ENCODE data around the gene OR10H5. TPM values are rescaled to one million over a fixed set of nuclear protein-coding genes. Genes with fewer than 3 reads are reported as not detected.

Gene OR10H5
- total and polyA plus RNA-seq, 2 donors (not counting 1 experiment from before 2014, with no cell fraction given): not detected

- no peak overlapping the region for H3K4me2 ChIP-seq (replicated peaks; ENCODE audit: low read depth, low read length, poor library complexity, severe bottlenecking)
- no peaks in the 10 kb centered on the region for H3K79me2 ChIP-seq (ENCODE audit: control insufficient read depth, insufficient read depth, low read length)
- H3K36me3 ChIP-seq (replicated peaks in 1 of 2; ENCODE audit: control extremely low read depth in 1 of 2, control insufficient read depth in 1 of 2, extremely low read depth in 1 of 2, insufficient read depth in 2 of 2, low read length in 1 of 2): no peaks in the 10 kb centered on the region
- no peak for DNase-seq
- no peak overlapping the region for H3K9ac ChIP-seq (ENCODE audit: low read length)
- TF ChIP-seq CTCF (IDR thresholded peaks at IDR 0.05) (no peak), EZH2 (IDR thresholded peaks at IDR 0.05; ENCODE audit: borderline replicate concordance, insufficient read depth, low read depth, low read length, poor library complexity, severe bottlenecking) (no peak)
- H2AFZ ChIP-seq (ENCODE audit: insufficient read depth, low read depth, low read length, poor library complexity, severe bottlenecking): no peak overlapping the region
- H4K20me1 ChIP-seq (ENCODE audit: control insufficient read depth, insufficient read depth, low read length, poor library complexity, severe bottlenecking): no peaks in the 10 kb centered on the region
- no peak overlapping the region for H3K4me3 ChIP-seq (ENCODE audit: control extremely low read depth in 1 of 5, extremely low read depth in 1 of 5, insufficient read depth in 1 of 5, low read depth in 2 of 5, low read length in 4 of 5)
- peaks cover 40% of the 10 kb centered on the region for H3K27me3 Mint-ChIP-seq
- no peaks in the 10 kb centered on the region for H3K9me3 Mint-ChIP-seq (ENCODE audit: insufficient read depth)
- no peaks in the 10 kb centered on the region for H3K4me1 Mint-ChIP-seq
- no peaks in the 10 kb centered on the region for H3K4me1 ChIP-seq (ENCODE audit: control insufficient read depth in 2 of 2, insufficient read depth in 2 of 2, low read length in 2 of 2)
- H3K27ac Mint-ChIP-seq: no peak overlapping the region
- POLR2A ChIA-PET: no interaction called here
- peaks cover 0 to 3% (median 0%) of the 10 kb centered on the region in 3 donors for H3K9me3 ChIP-seq (ENCODE audit: control extremely low read depth in 1 of 3, control insufficient read depth in 2 of 3, insufficient read depth in 1 of 3, low read length in 2 of 3)
- H3K27me3 ChIP-seq (replicated peaks in 1 of 4; ENCODE audit: control extremely low read depth in 1 of 4, control insufficient read depth in 3 of 4, insufficient read depth in 4 of 4, low read length in 3 of 4): peaks cover 0 to 7% (median 0%) of the 10 kb centered on the region in 4 experiments
- no peak for ATAC-seq (ENCODE audit: low read depth)
- H3K4me3 Mint-ChIP-seq: no peak overlapping the region
- CTCF ChIA-PET: no interaction called here
- H3K27ac ChIP-seq (ENCODE audit: low read length in 2 of 2): no peak overlapping the region
- intact Hi-C loops (cut with micrococcal nuclease): no loop called here
- 100% methylated on average over 2 of the region's 6 CpGs for WGBS (ENCODE audit: insufficient coverage)
Observed at GRCh38 chr19:15846923-15847322, 59.5 kb downstream of the OR10H5 start.

- DNase-seq: no peak
- ChIA-PET CTCF (no interaction called here), POLR2A (no interaction called here)
- Histone ChIP-seq H3K9me3 (ENCODE audit: control extremely low read depth in 1 of 3, control insufficient read depth in 2 of 3, insufficient read depth in 1 of 3, low read length in 2 of 3) (peaks cover 0 to 6% (median 0%) of the 10 kb centered on the region in 3 donors), H3K36me3 (replicated peaks in 1 of 2; ENCODE audit: control extremely low read depth in 1 of 2, control insufficient read depth in 1 of 2, extremely low read depth in 1 of 2, insufficient read depth in 2 of 2, low read length in 1 of 2) (no peaks in the 10 kb centered on the region), H2AFZ (ENCODE audit: insufficient read depth, low read depth, low read length, poor library complexity, severe bottlenecking) (no peak overlapping the region), H3K4me2 (replicated peaks; ENCODE audit: low read depth, low read length, poor library complexity, severe bottlenecking) (no peak overlapping the region), H3K27me3 (replicated peaks in 1 of 4; ENCODE audit: control extremely low read depth in 1 of 4, control insufficient read depth in 3 of 4, insufficient read depth in 4 of 4, low read length in 3 of 4) (peaks cover 0 to 5% (median 0%) of the 10 kb centered on the region in 4 experiments), H3K4me3 (ENCODE audit: control extremely low read depth in 1 of 5, extremely low read depth in 1 of 5, insufficient read depth in 1 of 5, low read depth in 2 of 5, low read length in 4 of 5) (no peak overlapping the region), H3K79me2 (ENCODE audit: control insufficient read depth, insufficient read depth, low read length) (no peaks in the 10 kb centered on the region), H3K4me1 (ENCODE audit: control insufficient read depth in 2 of 2, insufficient read depth in 2 of 2, low read length in 2 of 2) (no peaks in the 10 kb centered on the region), H4K20me1 (ENCODE audit: control insufficient read depth, insufficient read depth, low read length, poor library complexity, severe bottlenecking) (no peaks in the 10 kb centered on the region), H3K27ac (ENCODE audit: low read length in 2 of 2) (no peak overlapping the region), H3K9ac (ENCODE audit: low read length) (no peak overlapping the region)
- TF ChIP-seq CTCF (IDR thresholded peaks at IDR 0.05) (no peak), EZH2 (IDR thresholded peaks at IDR 0.05; ENCODE audit: borderline replicate concordance, insufficient read depth, low read depth, low read length, poor library complexity, severe bottlenecking) (no peak)
- peaks cover 3% of the 10 kb centered on the region for H3K9me3 Mint-ChIP-seq (ENCODE audit: insufficient read depth)
- no CpG with 5 or more reads among the region's 3 CpGs for WGBS (ENCODE audit: insufficient coverage)
- ATAC-seq (ENCODE audit: low read depth): no peak
- intact Hi-C loops (cut with micrococcal nuclease): no loop called here
- H3K27me3 Mint-ChIP-seq: peaks cover 31% of the 10 kb centered on the region
- H3K4me1 Mint-ChIP-seq: no peaks in the 10 kb centered on the region
- H3K4me3 Mint-ChIP-seq: no peak overlapping the region
- H3K27ac Mint-ChIP-seq: no peak overlapping the region
Observed at GRCh38 chr19:15850385-15850784, 62.9 kb downstream of the OR10H5 start.

Other genes starting within 250 kb of the OR10H5 start
- not detected in 2 replicates for gene CYP4F8, start 172.4 kb upstream of the OR10H5 start, total RNA-seq
- gene CYP4F8, start 172.4 kb upstream of the OR10H5 start, polyA plus RNA-seq: not detected in 2 replicates
- gene CYP4F3, start 146.8 kb upstream of the OR10H5 start, total RNA-seq: 0.63 TPM in 1 of 2 replicates, not detected in the other
- gene CYP4F3, start 146.8 kb upstream of the OR10H5 start, polyA plus RNA-seq: 0.03 TPM in 1 of 2 replicates, not detected in the other
- not detected in 2 replicates for gene CYP4F12, start 114.6 kb upstream of the OR10H5 start, total RNA-seq
- gene CYP4F12, start 114.6 kb upstream of the OR10H5 start, polyA plus RNA-seq: not detected in 2 replicates
- gene OR10H2, start 59.6 kb upstream of the OR10H5 start, total RNA-seq: not detected in 2 replicates
- gene OR10H2, start 59.6 kb upstream of the OR10H5 start, polyA plus RNA-seq: not detected in 2 replicates
- not detected in 2 replicates for gene OR10H3, start 49.7 kb upstream of the OR10H5 start, total RNA-seq
- gene OR10H3, start 49.7 kb upstream of the OR10H5 start, polyA plus RNA-seq: not detected in 2 replicates
- 0.07 and 0.10 TPM in 2 replicates for gene OR10H1, start 28.0 kb downstream of the OR10H5 start, total RNA-seq
- gene OR10H1, start 28.0 kb downstream of the OR10H5 start, polyA plus RNA-seq: not detected in 2 replicates
- not detected in 2 replicates for gene CYP4F2, start 110.4 kb downstream of the OR10H5 start, total RNA-seq
- gene CYP4F2, start 110.4 kb downstream of the OR10H5 start, polyA plus RNA-seq: not detected in 2 replicates
- not detected in 2 replicates for gene CYP4F11, start 146.9 kb downstream of the OR10H5 start, total RNA-seq
- not detected in 2 replicates for gene CYP4F11, start 146.9 kb downstream of the OR10H5 start, polyA plus RNA-seq
- not detected in 2 replicates for gene OR10H4, start 161.3 kb downstream of the OR10H5 start, total RNA-seq
- not detected in 2 replicates for gene OR10H4, start 161.3 kb downstream of the OR10H5 start, polyA plus RNA-seq